Activated CD8-positive, alpha-beta T cell treated with anti-CD3 and anti-CD28 coated beads for 36 hours (primary cell): ENCODE measurements around the gene KLHDC2. TPM values are rescaled to one million over a fixed set of nuclear protein-coding genes. Genes with fewer than 3 reads are reported as not detected.
"Not testable (repeated sequence)": the region's sequence is repeated elsewhere in the genome, so short reads cannot be mapped to it uniquely, and the experiment has no call there.

ENCODE experiments used
- ATAC-seq: fragments of 200-7000 bp; cut with Tn5 transposase; one replicate; pipeline ENCODE4 v1.10.0; 2021; ENCODE audit warnings: mild to moderate bottlenecking, moderate library complexity
- CTCF ChIA-PET: fragments of 350-600 bp; sonication (Branson Sonifier 250); formaldehyde crosslinking; loops from one replicate; lab custom pipeline; 2021; ENCODE audit warnings: antibody characterized with exemption; lab: Charles Lee
- POLR2A ChIA-PET: fragments of 350-600 bp; sonication (Branson Sonifier 250); formaldehyde crosslinking; loops from one replicate; lab custom pipeline; 2021; ENCODE audit warnings: antibody characterized with exemption; lab: Charles Lee
- DNase-seq: peaks from one replicate; pipeline ENCODE4 v3.0.0-alpha.2; 2020
- H3K27ac Mint-ChIP-seq: one replicate; pipeline ENCODE4 v1.8.0; 2021; ENCODE audit warnings: mild to moderate bottlenecking, mixed read lengths
- H3K27me3 Mint-ChIP-seq: one replicate; pipeline ENCODE4 v1.8.0; 2021; ENCODE audit warnings: mixed read lengths
- H3K36me3 Mint-ChIP-seq: one replicate; pipeline ENCODE4 v1.8.0; 2021; ENCODE audit warnings: low read depth, mixed read lengths
- H3K4me1 Mint-ChIP-seq: one replicate; pipeline ENCODE4 v1.8.0; 2021; ENCODE audit warnings: low read depth, mixed read lengths
- H3K4me3 Mint-ChIP-seq: one replicate; pipeline ENCODE4 v1.8.0; 2021; ENCODE audit warnings: mild to moderate bottlenecking, moderate library complexity, mixed read lengths
- H3K9me3 Mint-ChIP-seq: one replicate; pipeline ENCODE4 v1.8.0; 2021; ENCODE audit warnings: mixed read lengths
- intact Hi-C: fragments of 100-400 bp; cut with micrococcal nuclease; formaldehyde crosslinking; loops from one replicate; pipeline ENCODE4 v1.10.0; 2022
- total RNA-seq, 2 experiments: library from RNA; stranded (reverse); gene quantifications; one replicate each; pipeline ENCODE4 v1.2.3, GENCODE V29; 2021
- TF ChIP-seq, protein P1 (sequence below): fragments of 200-600 bp; IDR thresholded peaks from one replicate; pipeline ENCODE4 v1.8.0; 2022; ENCODE audit warnings: antibody characterized with exemption, mild to moderate bottlenecking

The KLHDC2 gene, protein sequence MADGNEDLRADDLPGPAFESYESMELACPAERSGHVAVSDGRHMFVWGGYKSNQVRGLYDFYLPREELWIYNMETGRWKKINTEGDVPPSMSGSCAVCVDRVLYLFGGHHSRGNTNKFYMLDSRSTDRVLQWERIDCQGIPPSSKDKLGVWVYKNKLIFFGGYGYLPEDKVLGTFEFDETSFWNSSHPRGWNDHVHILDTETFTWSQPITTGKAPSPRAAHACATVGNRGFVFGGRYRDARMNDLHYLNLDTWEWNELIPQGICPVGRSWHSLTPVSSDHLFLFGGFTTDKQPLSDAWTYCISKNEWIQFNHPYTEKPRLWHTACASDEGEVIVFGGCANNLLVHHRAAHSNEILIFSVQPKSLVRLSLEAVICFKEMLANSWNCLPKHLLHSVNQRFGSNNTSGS
- 10 to 100 TPM; 21.1 to 23.4 TPM for total RNA-seq

DNA sequence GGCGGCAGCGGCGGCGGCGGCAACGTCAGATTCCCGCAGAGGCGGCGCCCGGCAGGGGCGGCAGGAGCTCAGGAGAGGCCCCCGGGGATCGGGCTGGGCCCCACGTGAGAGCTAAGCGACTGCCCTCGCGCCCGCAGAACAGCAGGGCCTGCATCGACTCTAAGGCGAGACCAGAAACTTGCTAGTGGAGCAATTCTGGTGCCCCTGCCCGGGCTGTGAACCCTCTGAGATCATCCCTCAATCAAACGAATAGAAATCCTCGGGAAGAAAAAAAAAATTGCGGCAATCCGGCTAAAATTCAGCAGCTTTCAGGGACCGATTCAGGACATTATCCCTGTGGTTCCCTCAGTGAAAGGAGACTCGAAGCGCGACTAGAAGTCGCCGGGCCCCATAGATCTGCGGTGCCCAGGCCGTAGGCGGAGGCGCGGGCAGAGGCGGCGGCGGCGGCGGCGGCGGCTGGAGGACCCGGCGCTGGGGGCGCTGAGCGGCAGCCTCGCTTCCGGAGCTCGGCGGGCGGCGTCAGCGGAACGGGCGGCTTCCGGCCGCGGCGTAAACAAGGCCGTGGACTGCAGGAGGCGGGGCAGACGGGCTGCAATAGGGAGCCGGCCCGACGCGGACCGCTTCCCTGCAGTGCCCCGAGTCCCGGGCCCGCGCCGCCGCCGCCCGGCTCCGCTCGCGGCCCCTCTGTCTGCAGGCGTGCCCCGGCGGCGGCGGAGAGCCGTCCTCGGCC, at the start of gene KLHDC2:
TSS of gene KLHDC2 (plus strand) at position 583 of the 730 bp plus-strand sequence. CDS start 316 bp downstream, outside the sequence.
- ATAC-seq (peak; percentile 84), DNase-seq (peak; percentile 90)
- Mint-ChIP-seq H3K9me3 (no peaks in the 10 kb centered on the region), H3K36me3 (peaks cover 2% of the 10 kb centered on the region), H3K27me3 (no peaks in the 10 kb centered on the region), H3K4me3 (peak within 1 kb of the TSS; percentile 93), H3K27ac (peak within 1 kb of the TSS; percentile 98), H3K4me1 (peaks cover 31% of the 10 kb centered on the region)
- TF ChIP-seq, protein P1, sequence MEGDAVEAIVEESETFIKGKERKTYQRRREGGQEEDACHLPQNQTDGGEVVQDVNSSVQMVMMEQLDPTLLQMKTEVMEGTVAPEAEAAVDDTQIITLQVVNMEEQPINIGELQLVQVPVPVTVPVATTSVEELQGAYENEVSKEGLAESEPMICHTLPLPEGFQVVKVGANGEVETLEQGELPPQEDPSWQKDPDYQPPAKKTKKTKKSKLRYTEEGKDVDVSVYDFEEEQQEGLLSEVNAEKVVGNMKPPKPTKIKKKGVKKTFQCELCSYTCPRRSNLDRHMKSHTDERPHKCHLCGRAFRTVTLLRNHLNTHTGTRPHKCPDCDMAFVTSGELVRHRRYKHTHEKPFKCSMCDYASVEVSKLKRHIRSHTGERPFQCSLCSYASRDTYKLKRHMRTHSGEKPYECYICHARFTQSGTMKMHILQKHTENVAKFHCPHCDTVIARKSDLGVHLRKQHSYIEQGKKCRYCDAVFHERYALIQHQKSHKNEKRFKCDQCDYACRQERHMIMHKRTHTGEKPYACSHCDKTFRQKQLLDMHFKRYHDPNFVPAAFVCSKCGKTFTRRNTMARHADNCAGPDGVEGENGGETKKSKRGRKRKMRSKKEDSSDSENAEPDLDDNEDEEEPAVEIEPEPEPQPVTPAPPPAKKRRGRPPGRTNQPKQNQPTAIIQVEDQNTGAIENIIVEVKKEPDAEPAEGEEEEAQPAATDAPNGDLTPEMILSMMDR, result peak; percentile 25
- intact Hi-C loops, result loop anchor here (2.0 to 5.0 kb wide), 2 partner anchors 79 to 135 kb away; partner anchors contain the start of gene POLE2
- CTCF ChIA-PET, result interaction anchor here (1.1 to 3.7 kb wide), 10 partner anchors 8 to 181 kb away, joined by 3 to 19 read pairs (median 6); partner anchors contain the start of genes DNAAF2, MGAT2, NEMF and POLE2
- POLR2A ChIA-PET, result interaction anchor here (0.6 to 3.7 kb wide), 23 partner anchors 8 to 348 kb away, joined by 3 to 36 read pairs (median 4); partner anchors contain the start of genes ARF6, DNAAF2, KLHDC1 and LRR1

DNA sequence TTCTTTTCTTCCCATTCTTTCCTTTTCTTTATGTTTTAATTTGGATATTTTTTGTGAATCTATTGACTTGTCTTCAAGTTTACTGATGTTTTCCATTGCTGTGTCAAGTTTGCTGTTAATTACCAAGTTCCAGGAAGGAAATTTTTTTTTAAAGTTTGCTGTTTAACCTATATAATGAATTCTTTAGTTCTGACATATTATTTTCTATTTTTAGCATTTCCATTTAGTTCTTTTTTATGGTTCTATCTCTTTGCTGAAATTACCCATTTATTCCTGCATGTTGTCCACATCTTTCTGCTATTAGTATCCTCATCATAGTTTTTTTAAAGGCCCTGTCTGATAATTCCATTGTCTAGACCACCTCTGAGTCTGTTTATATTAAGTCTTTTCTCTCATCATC, 47.2 kb upstream of the KLHDC2 start:
- no peak overlapping the region for H3K4me3 Mint-ChIP-seq
- H3K4me1 Mint-ChIP-seq, result no peaks in the 10 kb centered on the region
- no peak for DNase-seq
- peaks cover 23% of the 10 kb centered on the region for H3K36me3 Mint-ChIP-seq
- H3K27ac Mint-ChIP-seq, result no peak overlapping the region
- H3K9me3 Mint-ChIP-seq, result peaks cover 3% of the 10 kb centered on the region
- CTCF ChIA-PET, result interaction anchor here (0.6 kb wide), 1 partner anchor 12 kb away, joined by 3 read pairs; no protein-coding TSS in a partner anchor
- ATAC-seq, result no peak
- TF ChIP-seq, protein P1, result no peak
- POLR2A ChIA-PET, result no interaction called here
- no peaks in the 10 kb centered on the region for H3K27me3 Mint-ChIP-seq
- intact Hi-C loops, result no loop called here

DNA sequence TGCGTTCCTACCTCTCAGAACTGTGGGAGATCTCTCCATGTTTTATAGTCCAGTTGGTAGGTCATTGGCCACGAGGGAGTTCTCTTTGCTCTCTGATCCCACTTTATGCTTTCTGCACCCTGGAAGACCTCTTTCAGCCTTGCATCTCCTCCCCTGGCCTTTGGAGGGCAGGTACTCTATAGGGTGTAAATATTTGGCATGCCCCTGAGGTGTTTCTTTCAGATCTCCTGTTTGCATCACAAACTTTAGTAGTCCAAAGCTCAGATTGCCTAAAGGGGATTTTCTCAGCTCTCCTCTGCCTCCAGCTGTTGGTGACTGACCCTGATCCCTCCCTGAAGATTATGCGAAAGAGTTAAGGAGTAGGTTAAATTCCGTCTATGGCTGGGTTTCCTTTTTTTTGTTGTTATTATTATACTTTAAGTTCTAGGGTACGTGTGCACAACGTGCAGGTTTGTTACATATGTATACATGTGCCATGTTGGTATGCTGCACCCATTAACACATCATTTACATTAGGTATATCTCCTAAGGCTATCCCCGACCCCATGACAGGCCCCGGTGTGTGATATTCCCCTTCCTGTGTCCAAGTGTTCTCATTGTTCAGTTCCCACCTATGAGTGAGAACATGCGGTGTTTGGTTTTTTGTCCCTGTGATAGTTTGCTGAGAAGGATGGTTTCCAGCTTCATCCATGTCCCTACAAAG, 46.1 kb upstream of the KLHDC2 start:
- H3K27me3 Mint-ChIP-seq, H3K4me3 Mint-ChIP-seq, DNase-seq, intact Hi-C loops, ATAC-seq, H3K27ac Mint-ChIP-seq, H3K4me1 Mint-ChIP-seq, H3K9me3 Mint-ChIP-seq: not testable (repeated sequence)
- H3K36me3 Mint-ChIP-seq, result peaks cover 22% of the 10 kb centered on the region
- CTCF ChIA-PET, result interaction anchor here (1.6 kb wide), 1 partner anchor 12 kb away, joined by 6 read pairs; no protein-coding TSS in a partner anchor
- POLR2A ChIA-PET, result interaction anchor here (1.1 kb wide), 1 partner anchor 28 kb away, joined by 3 read pairs; no protein-coding TSS in a partner anchor

DNA sequence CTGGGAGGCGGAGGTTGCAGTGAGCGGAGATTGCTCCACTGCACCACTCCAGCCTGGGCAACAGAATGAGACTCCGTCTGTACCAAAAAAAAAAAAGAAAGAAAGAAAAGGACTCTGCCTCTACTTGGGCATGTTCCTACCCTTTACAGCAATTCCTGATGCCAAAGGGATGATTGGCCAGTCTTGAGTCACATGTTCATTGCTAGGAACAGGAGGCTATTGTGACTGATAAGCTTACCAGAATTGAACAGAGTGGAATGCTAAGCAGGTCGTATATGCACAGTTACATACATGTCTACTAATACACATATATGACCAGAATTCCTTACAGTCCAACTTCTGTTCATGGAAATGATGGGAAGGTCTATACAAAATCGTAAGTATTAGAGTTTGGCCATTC, 40.8 kb upstream of the KLHDC2 start:
- POLR2A ChIA-PET, result no interaction called here
- Mint-ChIP-seq H3K4me3 (no peak overlapping the region), H3K27ac (no peak overlapping the region), H3K9me3 (peaks cover 3% of the 10 kb centered on the region), H3K27me3 (no peaks in the 10 kb centered on the region), H3K36me3 (peaks cover 6% of the 10 kb centered on the region), H3K4me1 (no peaks in the 10 kb centered on the region)
- intact Hi-C loops, result no loop called here
- DNase-seq, result no peak
- TF ChIP-seq, protein P1, result no peak
- no peak for ATAC-seq
- CTCF ChIA-PET, result interaction anchor here (1.0 kb wide), 1 partner anchor 50 kb away, joined by 3 read pairs; no protein-coding TSS in a partner anchor

DNA sequence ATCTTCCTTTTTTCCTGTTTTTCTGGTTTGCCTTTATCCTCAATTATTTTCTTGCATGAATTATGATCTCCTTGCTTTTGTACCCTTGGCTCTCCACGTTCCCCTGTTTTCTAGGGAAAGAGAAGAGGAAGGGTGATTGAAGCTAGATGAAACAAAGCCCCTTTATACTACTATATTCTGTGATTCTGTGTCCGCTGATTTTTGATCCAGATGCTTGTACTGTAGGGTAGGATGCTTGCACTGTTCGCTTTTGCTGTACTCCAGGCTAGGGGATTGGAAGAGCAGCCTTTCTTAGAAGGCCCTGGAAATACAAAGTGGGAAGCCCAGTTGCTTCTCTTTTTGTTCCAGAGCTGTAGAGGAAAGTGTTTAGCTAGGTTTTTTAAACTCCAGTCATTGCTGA, 35.1 kb upstream of the KLHDC2 start:
- DNase-seq (no peak), ATAC-seq (no peak)
- H3K27ac Mint-ChIP-seq, result no peak overlapping the region
- no peaks in the 10 kb centered on the region for H3K27me3 Mint-ChIP-seq
- ChIA-PET POLR2A (interaction anchor here (0.6 kb wide), 2 partner anchors 37 to 436 kb away, joined by 3 read pairs; no protein-coding TSS in a partner anchor), CTCF (no interaction called here)
- no peaks in the 10 kb centered on the region for H3K36me3 Mint-ChIP-seq
- no peaks in the 10 kb centered on the region for H3K4me1 Mint-ChIP-seq
- intact Hi-C loops, result no loop called here
- no peaks in the 10 kb centered on the region for H3K9me3 Mint-ChIP-seq
- H3K4me3 Mint-ChIP-seq, result no peak overlapping the region
- TF ChIP-seq, protein P1, result no peak
